H1 (cell line): ENCODE measurements around the gene CACNG5. TPM values are rescaled to one million over a fixed set of nuclear protein-coding genes. Genes with fewer than 3 reads are reported as not detected.

ENCODE experiments used
- ATF3 ChIP-seq: IDR thresholded peaks from 2 replicates; pipeline ENCODE4 v1.6.1; 2011; ENCODE audit warnings: low read depth, mild to moderate bottlenecking, low read length; ENCODE audit not compliant: insufficient read depth
- BRCA1 ChIP-seq: IDR thresholded peaks from 2 replicates; pipeline ENCODE4 v1.6.1; 2012; ENCODE audit warnings: low read depth, low read length, improper control_type of control experiment
- CBX8 ChIP-seq: fragments of 300-800, 300-1000 bp; sonication (generic); IDR thresholded peaks from 2 replicates; pipeline ENCODE4 v1.7.1; 2016; ENCODE audit warnings: low read depth, low read length, borderline replicate concordance
- CTCF ChIP-seq, 3 experiments: IDR thresholded peaks; 1 replicate in 2 of 3; 2 replicates in 1 of 3; pipeline versions ENCODE4 v1.5.1 to v1.6.1; 2011; ENCODE audit warnings: low read length in 3 of 3, mild to moderate bottlenecking in 3 of 3, inconsistent platforms in 2 of 3, low read depth in 1 of 3, moderate library complexity in 1 of 3; ENCODE audit not compliant: insufficient read depth in 1 of 3; ENCODE audit errors: control extremely low read depth in 1 of 3
- GABPA ChIP-seq: IDR thresholded peaks from 2 replicates; pipeline ENCODE4 v1.6.1; 2011; ENCODE audit warnings: mild to moderate bottlenecking, low read length, moderate library complexity, borderline replicate concordance; ENCODE audit not compliant: insufficient read depth
- JUN ChIP-seq: IDR thresholded peaks from 2 replicates; pipeline ENCODE4 v1.6.1; 2011; ENCODE audit warnings: low read depth, mild to moderate bottlenecking, improper control_type of control experiment, low read length
- KDM4A ChIP-seq: IDR thresholded peaks from one replicate; pipeline ENCODE4 v1.7.1; 2012; ENCODE audit warnings: low read depth, mild to moderate bottlenecking, moderate library complexity, low read length, inconsistent platforms; ENCODE audit not compliant: severe bottlenecking
- RAD21 ChIP-seq, 2 experiments: IDR thresholded peaks in 1 of 2; conservative IDR thresholded peaks in 1 of 2; 2 replicates each; pipeline ENCODE4 v1.6.1; 2011; ENCODE audit warnings: low read depth in 2 of 2, low read length in 2 of 2, improper control_type of control experiment in 1 of 2, inconsistent platforms in 1 of 2, mild to moderate bottlenecking in 1 of 2, moderate library complexity in 1 of 2
- RBBP5 ChIP-seq: IDR thresholded peaks from 2 replicates; pipeline ENCODE4 v1.7.1; 2012; ENCODE audit warnings: low read depth, mild to moderate bottlenecking, inconsistent platforms, low read length, moderate library complexity, borderline replicate concordance
- RFX5 ChIP-seq: IDR thresholded peaks from 2 replicates; pipeline ENCODE4 v1.6.1; 2011; ENCODE audit warnings: low read depth, low read length, improper control_type of control experiment, borderline replicate concordance
- RXRA ChIP-seq: IDR thresholded peaks from 2 replicates; pipeline ENCODE4 v1.6.1; 2011; ENCODE audit warnings: low read depth, mild to moderate bottlenecking, low read length, moderate library complexity; ENCODE audit not compliant: insufficient read depth
- polyA plus RNA-seq, 7 experiments: library from polyadenylated mRNA; depleted of rRNA in 3 of 7; stranded (reverse) in 5 of 7; unstranded in 2 of 7; fragments of >200 nt in 5 of 7; fragments of 200-250 nt in 2 of 7; gene quantifications; 1 replicate in 5 of 7; 2 replicates in 1 of 7; 4 replicates in 1 of 7; pipeline versions ENCODE4 v1.2.1 to v1.2.3, GENCODE V29; 2011 to 2013; ENCODE audit warnings: missing spikeins in 2 of 7, mixed read lengths in 2 of 7
- total RNA-seq: library from RNA; stranded (reverse); fragmentation: NEBNext Ultra II Directional; extraction: Animal tissue kit (Norgen Biotek cat#: 25700); gene quantifications from 2 replicates; pipeline ENCODE4 v1.2.1, GENCODE V29; 2021

CACNG5 gene
- total and polyA plus RNA-seq, 2 of the 8 experiments (the other 6 are each of a cell fraction or from before 2014, with no cell fraction given) = 2.2 to 3.1 TPM

GRCh38 chr17:66906321-66907278 is 71.7 kb downstream of the CACNG5 start (continued):
- TF ChIP-seq RAD21 (IDR thresholded peaks at IDR 0.05 in 1 of 2, conservative IDR thresholded peaks at IDR 0.05 in 1 of 2; ENCODE audit: low read depth in 2 of 2, low read length in 2 of 2) (peak; percentile 97 to 98), KDM4A (no peak), CTCF (IDR thresholded peaks at IDR 0.05; ENCODE audit: control extremely low read depth in 1 of 3, insufficient read depth in 1 of 3, low read depth in 1 of 3, low read length in 3 of 3) (peak; percentile 88 to 92 (median 90)), RXRA (no peak), GABPA (no peak), RFX5 (no peak), CBX8 (no peak), BRCA1 (no peak), RBBP5 (no peak), ATF3 (no peak), JUN (no peak)
